HEK293 (cell line): Measurements from ENCODE around the gene UBE2D2.

ENCODE experiments used
- CTCF ChIA-PET: fragments of 350-600 bp; formaldehyde crosslinking; extraction: SDS; loops from one replicate; lab custom pipeline; 2021; ENCODE audit warnings: antibody characterized with exemption; lab: Yijun Ruan, JAX
- POLR2A ChIA-PET: fragments of 300-600 bp; formaldehyde crosslinking; extraction: SDS; loops from one replicate; lab custom pipeline; 2020; ENCODE audit warnings: antibody characterized with exemption, inconsistent platforms; lab: Yijun Ruan, JAX
- H3K27ac ChIP-seq: fragments of 200-500 bp; sonication (Bioruptor generic); 2 replicates; pipeline ENCODE4 v1.5.1; 2014; ENCODE audit warnings: low read depth, low read length, control low read depth, inconsistent platforms; ENCODE audit errors: extremely low read depth
- H3K36me3 ChIP-seq, 2 experiments: fragments of 200-500 bp in 1 of 2; sonication (Bioruptor generic) in 1 of 2; 1 replicate in 1 of 2; 2 replicates in 1 of 2; pipeline ENCODE4 v1.5.1; 2014 to 2017; ENCODE audit warnings: inconsistent platforms in 2 of 2, low read length in 2 of 2; ENCODE audit not compliant: control insufficient read depth in 2 of 2, insufficient read depth in 1 of 2
- H3K4me1 ChIP-seq: fragments of 200-500 bp; sonication (Bioruptor generic); 2 replicates; pipeline ENCODE4 v1.5.1; 2014; ENCODE audit warnings: mild to moderate bottlenecking, low read length, inconsistent platforms; ENCODE audit not compliant: control insufficient read depth, insufficient read depth
- H3K4me3 ChIP-seq: 2 replicates; pipeline ENCODE4 v1.5.1; 2011; ENCODE audit warnings: low read depth, mild to moderate bottlenecking, control low read depth, low read length, moderate library complexity
- H3K9me3 ChIP-seq: fragments of 200-500 bp; sonication (Bioruptor generic); 2 replicates; pipeline ENCODE4 v1.5.1; 2014; ENCODE audit warnings: low read depth, low read length, inconsistent platforms; ENCODE audit not compliant: control insufficient read depth, insufficient read depth
- GLIS1 ChIP-seq: fragments of 450-650 bp; formaldehyde crosslinking; IDR thresholded peaks from 2 replicates; pipeline ENCODE4 v1.5.1; 2016; ENCODE audit warnings: missing biosample characterization, missing genetic modification characterization
- GLIS2 ChIP-seq: fragments of 450-650 bp; formaldehyde crosslinking; IDR thresholded peaks from 2 replicates; pipeline ENCODE4 v1.5.1; 2016; ENCODE audit warnings: missing biosample characterization, missing genetic modification characterization
- KLF1 ChIP-seq: fragments of 450-650 bp; formaldehyde crosslinking; IDR thresholded peaks from 2 replicates; pipeline ENCODE4 v1.5.1; 2016; ENCODE audit warnings: missing biosample characterization, missing genetic modification characterization
- KLF16 ChIP-seq: fragments of 450-650 bp; formaldehyde crosslinking; IDR thresholded peaks from 2 replicates; pipeline ENCODE4 v1.5.1; 2017; ENCODE audit warnings: missing biosample characterization, missing genetic modification characterization
- KLF17 ChIP-seq: fragments of 450-650 bp; formaldehyde crosslinking; IDR thresholded peaks from 2 replicates; pipeline ENCODE4 v1.5.1; 2016; ENCODE audit warnings: missing biosample characterization, missing genetic modification characterization
- SP2 ChIP-seq: fragments of 450-650 bp; formaldehyde crosslinking; IDR thresholded peaks from 2 replicates; pipeline ENCODE4 v1.5.1; 2016; ENCODE audit warnings: missing biosample characterization, missing genetic modification characterization
- WT1 ChIP-seq: fragments of 450-650 bp; formaldehyde crosslinking; IDR thresholded peaks from 2 replicates; pipeline ENCODE4 v1.5.1; 2016; ENCODE audit warnings: missing biosample characterization, missing genetic modification characterization
- ZIC2 ChIP-seq: fragments of 450-650 bp; formaldehyde crosslinking; IDR thresholded peaks from 2 replicates; pipeline ENCODE4 v1.5.1; 2016; ENCODE audit warnings: missing biosample characterization, missing genetic modification characterization
- ZNF223 ChIP-seq: fragments of 450-650 bp; formaldehyde crosslinking; IDR thresholded peaks from 2 replicates; pipeline ENCODE4 v1.5.1; 2016; ENCODE audit warnings: missing biosample characterization, missing genetic modification characterization
- ZNF510 ChIP-seq: fragments of 450-650 bp; formaldehyde crosslinking; IDR thresholded peaks from 2 replicates; pipeline ENCODE4 v1.5.1; 2018; ENCODE audit warnings: mild to moderate bottlenecking, missing genetic modification characterization, missing biosample characterization; ENCODE audit not compliant: insufficient replicate concordance
- ZNF530 ChIP-seq: fragments of 450-650 bp; formaldehyde crosslinking; IDR thresholded peaks from 2 replicates; pipeline ENCODE4 v1.5.1; 2016; ENCODE audit warnings: low read depth, missing biosample characterization, missing genetic modification characterization
- ZNF600 ChIP-seq: fragments of 450-650 bp; formaldehyde crosslinking; IDR thresholded peaks from 2 replicates; pipeline ENCODE4 v1.5.1; 2016; ENCODE audit warnings: missing biosample characterization, missing genetic modification characterization
- ZNF629 ChIP-seq: fragments of 450-650 bp; formaldehyde crosslinking; IDR thresholded peaks from 2 replicates; pipeline ENCODE4 v1.5.1; 2017; ENCODE audit warnings: missing biosample characterization, missing genetic modification characterization
- ZNF660 ChIP-seq: fragments of 450-650 bp; IDR thresholded peaks from 2 replicates; pipeline ENCODE4 v1.5.1; 2018; ENCODE audit warnings: missing biosample characterization, mild to moderate bottlenecking, missing genetic modification characterization
- TF ChIP-seq, protein P1 (sequence below): fragments of 450-650 bp; formaldehyde crosslinking; IDR thresholded peaks from 2 replicates; pipeline ENCODE4 v1.5.1; 2016; ENCODE audit warnings: missing biosample characterization, missing genetic modification characterization
- TF ChIP-seq, protein P2 (sequence below): fragments of 450-650 bp; formaldehyde crosslinking; IDR thresholded peaks from 2 replicates; pipeline ENCODE4 v1.5.1; 2016; ENCODE audit warnings: missing biosample characterization, missing genetic modification characterization, low read depth
- TF ChIP-seq, protein P3 (sequence below): fragments of 450-650 bp; formaldehyde crosslinking; IDR thresholded peaks from 2 replicates; pipeline ENCODE4 v1.5.1; 2016; ENCODE audit warnings: missing biosample characterization, missing genetic modification characterization
- TF ChIP-seq, protein P4 (sequence below): fragments of 450-650 bp; formaldehyde crosslinking; IDR thresholded peaks from 2 replicates; pipeline ENCODE4 v1.5.1; 2016; ENCODE audit warnings: missing biosample characterization, missing genetic modification characterization

The UBE2D2 gene

GRCh38 chr5:139658928-139659667, 98.0 kb downstream of the UBE2D2 start:
- TF ChIP-seq, protein P1, sequence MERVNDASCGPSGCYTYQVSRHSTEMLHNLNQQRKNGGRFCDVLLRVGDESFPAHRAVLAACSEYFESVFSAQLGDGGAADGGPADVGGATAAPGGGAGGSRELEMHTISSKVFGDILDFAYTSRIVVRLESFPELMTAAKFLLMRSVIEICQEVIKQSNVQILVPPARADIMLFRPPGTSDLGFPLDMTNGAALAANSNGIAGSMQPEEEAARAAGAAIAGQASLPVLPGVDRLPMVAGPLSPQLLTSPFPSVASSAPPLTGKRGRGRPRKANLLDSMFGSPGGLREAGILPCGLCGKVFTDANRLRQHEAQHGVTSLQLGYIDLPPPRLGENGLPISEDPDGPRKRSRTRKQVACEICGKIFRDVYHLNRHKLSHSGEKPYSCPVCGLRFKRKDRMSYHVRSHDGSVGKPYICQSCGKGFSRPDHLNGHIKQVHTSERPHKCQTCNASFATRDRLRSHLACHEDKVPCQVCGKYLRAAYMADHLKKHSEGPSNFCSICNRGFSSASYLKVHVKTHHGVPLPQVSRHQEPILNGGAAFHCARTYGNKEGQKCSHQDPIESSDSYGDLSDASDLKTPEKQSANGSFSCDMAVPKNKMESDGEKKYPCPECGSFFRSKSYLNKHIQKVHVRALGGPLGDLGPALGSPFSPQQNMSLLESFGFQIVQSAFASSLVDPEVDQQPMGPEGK (tag by site-specific recombination) = peak; percentile 71; the same call in 1 of the 2 replicates
- TF ChIP-seq ZIC2 (tag by site-specific recombination) (0 out of 2 replicates have a peak, but pooled peaks have one; percentile 19), ZNF600 (peak; percentile 47; the same call in 1 of the 2 replicates), ZNF510 (no peak), ZNF660 (tag by site-specific recombination) (no peak), GLIS2 (peak; percentile 77), ZNF530 (no peak), ZNF223 (tag by site-specific recombination) (no peak), KLF17 (tag by site-specific recombination) (peak; percentile 68; the same call in 1 of the 2 replicates), ZNF629 (tag by site-specific recombination) (0 out of 2 replicates have a peak, but pooled peaks have one; percentile 21), KLF16 (no peak), WT1 (tag by site-specific recombination) (peak; percentile 75), KLF1 (tag by site-specific recombination) (peak; percentile 84), GLIS1 (tag by site-specific recombination) (peak; percentile 97), SP2 (tag by site-specific recombination) (peak; percentile 16; the same call in 1 of the 2 replicates)
- TF ChIP-seq, protein P2, sequence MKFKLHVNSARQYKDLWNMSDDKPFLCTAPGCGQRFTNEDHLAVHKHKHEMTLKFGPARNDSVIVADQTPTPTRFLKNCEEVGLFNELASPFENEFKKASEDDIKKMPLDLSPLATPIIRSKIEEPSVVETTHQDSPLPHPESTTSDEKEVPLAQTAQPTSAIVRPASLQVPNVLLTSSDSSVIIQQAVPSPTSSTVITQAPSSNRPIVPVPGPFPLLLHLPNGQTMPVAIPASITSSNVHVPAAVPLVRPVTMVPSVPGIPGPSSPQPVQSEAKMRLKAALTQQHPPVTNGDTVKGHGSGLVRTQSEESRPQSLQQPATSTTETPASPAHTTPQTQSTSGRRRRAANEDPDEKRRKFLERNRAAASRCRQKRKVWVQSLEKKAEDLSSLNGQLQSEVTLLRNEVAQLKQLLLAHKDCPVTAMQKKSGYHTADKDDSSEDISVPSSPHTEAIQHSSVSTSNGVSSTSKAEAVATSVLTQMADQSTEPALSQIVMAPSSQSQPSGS (tag by site-specific recombination) = peak; percentile 42; the same call in 1 of the 2 replicates
- TF ChIP-seq, protein P3, sequence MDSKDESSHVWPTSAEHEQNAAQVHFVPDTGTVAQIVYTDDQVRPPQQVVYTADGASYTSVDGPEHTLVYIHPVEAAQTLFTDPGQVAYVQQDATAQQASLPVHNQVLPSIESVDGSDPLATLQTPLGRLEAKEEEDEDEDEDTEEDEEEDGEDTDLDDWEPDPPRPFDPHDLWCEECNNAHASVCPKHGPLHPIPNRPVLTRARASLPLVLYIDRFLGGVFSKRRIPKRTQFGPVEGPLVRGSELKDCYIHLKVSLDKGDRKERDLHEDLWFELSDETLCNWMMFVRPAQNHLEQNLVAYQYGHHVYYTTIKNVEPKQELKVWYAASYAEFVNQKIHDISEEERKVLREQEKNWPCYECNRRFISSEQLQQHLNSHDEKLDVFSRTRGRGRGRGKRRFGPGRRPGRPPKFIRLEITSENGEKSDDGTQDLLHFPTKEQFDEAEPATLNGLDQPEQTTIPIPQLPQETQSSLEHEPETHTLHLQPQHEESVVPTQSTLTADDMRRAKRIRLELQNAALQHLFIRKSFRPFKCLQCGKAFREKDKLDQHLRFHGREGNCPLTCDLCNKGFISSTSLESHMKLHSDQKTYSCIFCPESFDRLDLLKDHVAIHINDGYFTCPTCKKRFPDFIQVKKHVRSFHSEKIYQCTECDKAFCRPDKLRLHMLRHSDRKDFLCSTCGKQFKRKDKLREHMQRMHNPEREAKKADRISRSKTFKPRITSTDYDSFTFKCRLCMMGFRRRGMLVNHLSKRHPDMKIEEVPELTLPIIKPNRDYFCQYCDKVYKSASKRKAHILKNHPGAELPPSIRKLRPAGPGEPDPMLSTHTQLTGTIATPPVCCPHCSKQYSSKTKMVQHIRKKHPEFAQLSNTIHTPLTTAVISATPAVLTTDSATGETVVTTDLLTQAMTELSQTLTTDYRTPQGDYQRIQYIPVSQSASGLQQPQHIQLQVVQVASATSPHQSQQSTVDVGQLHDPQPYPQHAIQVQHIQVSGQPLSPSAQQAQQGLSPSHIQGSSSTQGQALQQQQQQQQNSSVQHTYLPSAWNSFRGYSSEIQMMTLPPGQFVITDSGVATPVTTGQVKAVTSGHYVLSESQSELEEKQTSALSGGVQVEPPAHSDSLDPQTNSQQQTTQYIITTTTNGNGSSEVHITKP (tag by site-specific recombination) = peak; percentile 96
- TF ChIP-seq, protein P4, sequence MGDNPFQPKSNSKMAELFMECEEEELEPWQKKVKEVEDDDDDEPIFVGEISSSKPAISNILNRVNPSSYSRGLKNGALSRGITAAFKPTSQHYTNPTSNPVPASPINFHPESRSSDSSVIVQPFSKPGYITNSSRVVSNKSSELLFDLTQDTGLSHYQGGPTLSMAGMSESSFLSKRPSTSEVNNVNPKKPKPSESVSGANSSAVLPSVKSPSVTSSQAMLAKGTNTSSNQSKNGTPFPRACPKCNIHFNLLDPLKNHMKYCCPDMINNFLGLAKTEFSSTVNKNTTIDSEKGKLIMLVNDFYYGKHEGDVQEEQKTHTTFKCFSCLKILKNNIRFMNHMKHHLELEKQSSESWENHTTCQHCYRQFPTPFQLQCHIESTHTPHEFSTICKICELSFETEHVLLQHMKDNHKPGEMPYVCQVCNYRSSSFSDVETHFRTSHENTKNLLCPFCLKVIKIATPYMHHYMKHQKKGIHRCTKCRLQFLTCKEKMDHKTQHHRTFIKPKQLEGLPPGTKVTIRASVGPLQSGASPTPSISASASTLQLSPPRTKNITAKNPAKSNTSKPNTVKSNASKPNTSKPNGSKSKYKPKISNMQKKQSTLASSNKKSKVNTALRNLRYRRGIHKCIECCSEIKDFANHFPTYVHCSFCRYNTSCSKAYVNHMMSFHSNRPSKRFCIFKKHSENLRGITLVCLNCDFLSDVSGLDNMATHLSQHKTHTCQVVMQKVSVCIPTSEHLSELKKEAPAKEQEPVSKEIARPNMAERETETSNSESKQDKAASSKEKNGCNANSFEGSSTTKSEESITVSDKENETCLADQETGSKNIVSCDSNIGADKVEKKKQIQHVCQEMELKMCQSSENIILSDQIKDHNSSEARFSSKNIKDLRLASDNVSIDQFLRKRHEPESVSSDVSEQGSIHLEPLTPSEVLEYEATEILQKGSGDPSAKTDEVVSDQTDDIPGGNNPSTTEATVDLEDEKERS (tag by site-specific recombination) = no peak
- ChIA-PET CTCF (no interaction called here), POLR2A (no interaction called here)
- H3K9me3 ChIP-seq = no peaks in the 10 kb centered on the region
- H3K4me1 ChIP-seq = no peaks in the 10 kb centered on the region
- no peak overlapping the region for H3K27ac ChIP-seq
- no peak overlapping the region for H3K4me3 ChIP-seq
- H3K36me3 ChIP-seq = no peaks in the 10 kb centered on the region
